Caco-2 (cell line): ENCODE measurements around the gene SUPT20HL1. TPM values are rescaled to one million over a fixed set of nuclear protein-coding genes. Genes with fewer than 3 reads are reported as not detected.

Experiments
- BruUV-seq: library from RNA; stranded (reverse); fragments of 400-500 nt; replicated peaks from 2 replicates; lab custom pipeline; 2021; lab: Mats Ljungman, UMichigan
- CTCF ChIA-PET: fragments of 300-600 bp; sonication (Branson Sonifier 250); formaldehyde crosslinking; loops from one replicate; lab custom pipeline; 2022; ENCODE audit warnings: antibody characterized with exemption; lab: Charles Lee
- POLR2A ChIA-PET: fragments of 300-600 bp; sonication (Branson Sonifier 250); formaldehyde crosslinking; loops from one replicate; lab custom pipeline; 2022; ENCODE audit warnings: antibody characterized with exemption; lab: Charles Lee
- DNase-seq, 2 experiments: peaks; one replicate each; pipeline versions ENCODE4 v3.0.0 to v3.0.0-alpha.2; 2020 to 2022
- H3K27me3 ChIP-seq: replicated peaks from 2 replicates; pipeline ENCODE4 v1.6.0; 2011; ENCODE audit warnings: low read length; ENCODE audit not compliant: control insufficient read depth, insufficient read depth
- H3K36me3 ChIP-seq: 2 replicates; pipeline ENCODE4 v1.5.1; 2011; ENCODE audit warnings: low read length; ENCODE audit not compliant: control insufficient read depth, insufficient read depth
- H3K4me1 ChIP-seq: fragments of 250-450 bp; sonication (Bioruptor Pico); 2 replicates; pipeline ENCODE4 v1.5.1; 2020; ENCODE audit warnings: mild to moderate bottlenecking
- H3K4me3 ChIP-seq: 2 replicates; pipeline ENCODE4 v1.5.1; 2011; ENCODE audit warnings: low read depth, mild to moderate bottlenecking, control low read depth, low read length
- H3K9me3 ChIP-seq: fragments of 250-450 bp; sonication (Bioruptor Pico); 2 replicates; pipeline ENCODE4 v1.5.1; 2020; ENCODE audit warnings: mild to moderate bottlenecking, moderate library complexity
- H3K27ac Mint-ChIP-seq: one replicate; pipeline ENCODE4 v1.8.0; 2022; ENCODE audit warnings: mixed read lengths; ENCODE audit not compliant: unreplicated experiment
- H3K27me3 Mint-ChIP-seq: one replicate; pipeline ENCODE4 v1.8.0; 2022; ENCODE audit warnings: mixed read lengths; ENCODE audit not compliant: insufficient read depth, unreplicated experiment
- H3K36me3 Mint-ChIP-seq: one replicate; pipeline ENCODE4 v1.8.0; 2022; ENCODE audit warnings: mild to moderate bottlenecking, mixed read lengths; ENCODE audit not compliant: insufficient read depth, unreplicated experiment
- H3K4me1 Mint-ChIP-seq: one replicate; pipeline ENCODE4 v1.8.0; 2022; ENCODE audit warnings: low read depth, mixed read lengths; ENCODE audit not compliant: unreplicated experiment
- H3K4me3 Mint-ChIP-seq: one replicate; pipeline ENCODE4 v1.8.0; 2022; ENCODE audit warnings: mild to moderate bottlenecking, moderate library complexity, mixed read lengths; ENCODE audit not compliant: unreplicated experiment
- H3K9me3 Mint-ChIP-seq: one replicate; pipeline ENCODE4 v1.8.0; 2022; ENCODE audit warnings: mixed read lengths; ENCODE audit not compliant: unreplicated experiment
- CTCF ChIP-seq, 2 experiments: fragments of 200-600 bp in 1 of 2; IDR thresholded peaks; 1 replicate in 1 of 2; 2 replicates in 1 of 2; pipeline versions ENCODE4 v1.5.1 to v1.8.0; 2011 to 2022; ENCODE audit warnings: antibody characterized with exemption in 1 of 2, control low read depth in 1 of 2, inconsistent platforms in 1 of 2, low read depth in 1 of 2, low read length in 1 of 2, mild to moderate bottlenecking in 1 of 2, moderate library complexity in 1 of 2; ENCODE audit not compliant: insufficient read depth in 1 of 2, severe bottlenecking in 1 of 2, unreplicated experiment in 1 of 2
- intact Hi-C: fragments of 100-400 bp; cut with micrococcal nuclease; formaldehyde crosslinking; loops from one replicate; pipeline ENCODE4 v1.10.0; 2022; ENCODE audit not compliant: unreplicated experiment
- total RNA-seq: library from RNA; stranded (reverse); gene quantifications from 2 replicates; pipeline ENCODE4 v1.2.3, GENCODE V29; 2022

SUPT20HL1 gene
- total RNA-seq, 1 experiment from 2014 or later: not detected

- BruUV-seq: no TSS peak
- no peaks in the 10 kb centered on the region for H3K36me3 Mint-ChIP-seq
- no peaks in the 10 kb centered on the region for H3K4me1 ChIP-seq
- no peaks in the 10 kb centered on the region for H3K9me3 ChIP-seq
- intact Hi-C loops: no loop called here
- no peaks in the 10 kb centered on the region for H3K9me3 Mint-ChIP-seq
- no peak for TF ChIP-seq CTCF (IDR thresholded peaks at IDR 0.05; ENCODE audit: insufficient read depth in 1 of 2, low read depth in 1 of 2, low read length in 1 of 2, severe bottlenecking in 1 of 2, unreplicated experiment in 1 of 2)
- H3K27me3 ChIP-seq: no peaks in the 10 kb centered on the region
- no peak overlapping the region for H3K4me3 ChIP-seq
- H3K27ac Mint-ChIP-seq: no peak overlapping the region
- DNase-seq: no peak
- H3K4me3 Mint-ChIP-seq: no peak overlapping the region
- CTCF ChIA-PET: no interaction called here
- H3K4me1 Mint-ChIP-seq: no peaks in the 10 kb centered on the region
- no peaks in the 10 kb centered on the region for H3K27me3 Mint-ChIP-seq
- H3K36me3 ChIP-seq: no peaks in the 10 kb centered on the region
- POLR2A ChIA-PET: no interaction called here
Measured at GRCh38 chrX:24333371-24333770, 27.1 kb upstream of the SUPT20HL1 start.

- no TSS peak for BruUV-seq
Measured at GRCh38 chrX:24334461-24334860, 26.0 kb upstream of the SUPT20HL1 start.

GRCh38 chrX:24335871-24336270, 24.6 kb upstream of the SUPT20HL1 start:
- no peaks in the 10 kb centered on the region for H3K9me3 ChIP-seq
- intact Hi-C loops: no loop called here
- no peak for DNase-seq
- TF ChIP-seq CTCF (IDR thresholded peaks at IDR 0.05; ENCODE audit: insufficient read depth in 1 of 2, low read depth in 1 of 2, low read length in 1 of 2, severe bottlenecking in 1 of 2, unreplicated experiment in 1 of 2): no peak
- CTCF ChIA-PET: no interaction called here
- POLR2A ChIA-PET: no interaction called here
- no peaks in the 10 kb centered on the region for H3K27me3 ChIP-seq
- H3K27me3 Mint-ChIP-seq: peaks cover 6% of the 10 kb centered on the region
- H3K27ac Mint-ChIP-seq: no peak overlapping the region
- H3K4me1 ChIP-seq: no peaks in the 10 kb centered on the region
- BruUV-seq: no TSS peak
- H3K4me3 ChIP-seq: no peak overlapping the region
- no peak overlapping the region for H3K4me3 Mint-ChIP-seq
- no peaks in the 10 kb centered on the region for H3K9me3 Mint-ChIP-seq
- H3K36me3 Mint-ChIP-seq: no peaks in the 10 kb centered on the region
- no peaks in the 10 kb centered on the region for H3K4me1 Mint-ChIP-seq
- no peaks in the 10 kb centered on the region for H3K36me3 ChIP-seq

More at GRCh38 chrX:24334461-24334860, 26.0 kb upstream of the SUPT20HL1 start:
- intact Hi-C loops: no loop called here
- no peak for TF ChIP-seq CTCF (IDR thresholded peaks at IDR 0.05; ENCODE audit: insufficient read depth in 1 of 2, low read depth in 1 of 2, low read length in 1 of 2, severe bottlenecking in 1 of 2, unreplicated experiment in 1 of 2)
- H3K4me1 Mint-ChIP-seq: no peaks in the 10 kb centered on the region
- Histone ChIP-seq H3K9me3 (no peaks in the 10 kb centered on the region), H3K4me3 (no peak overlapping the region), H3K4me1 (no peaks in the 10 kb centered on the region), H3K36me3 (no peaks in the 10 kb centered on the region), H3K27me3 (no peaks in the 10 kb centered on the region)
- CTCF ChIA-PET: no interaction called here
- H3K36me3 Mint-ChIP-seq: no peaks in the 10 kb centered on the region
- POLR2A ChIA-PET: no interaction called here
- H3K4me3 Mint-ChIP-seq: no peak overlapping the region
- no peaks in the 10 kb centered on the region for H3K9me3 Mint-ChIP-seq
- no peak for DNase-seq
- H3K27me3 Mint-ChIP-seq: no peaks in the 10 kb centered on the region
- H3K27ac Mint-ChIP-seq: no peak overlapping the region
